ENCODE measurements around the gene FMOD. TPM values are rescaled to one million over a fixed set of nuclear protein-coding genes. Genes with fewer than 3 reads are reported as not detected.
A peak's percentile ranks its signal among the peaks of the same experiment; 100 is the strongest.

The FMOD gene
- total RNA-seq, 3 donors from 2014 or later (not counting 1 experiment from before 2014, with no cell fraction given) = not detected

DNA sequence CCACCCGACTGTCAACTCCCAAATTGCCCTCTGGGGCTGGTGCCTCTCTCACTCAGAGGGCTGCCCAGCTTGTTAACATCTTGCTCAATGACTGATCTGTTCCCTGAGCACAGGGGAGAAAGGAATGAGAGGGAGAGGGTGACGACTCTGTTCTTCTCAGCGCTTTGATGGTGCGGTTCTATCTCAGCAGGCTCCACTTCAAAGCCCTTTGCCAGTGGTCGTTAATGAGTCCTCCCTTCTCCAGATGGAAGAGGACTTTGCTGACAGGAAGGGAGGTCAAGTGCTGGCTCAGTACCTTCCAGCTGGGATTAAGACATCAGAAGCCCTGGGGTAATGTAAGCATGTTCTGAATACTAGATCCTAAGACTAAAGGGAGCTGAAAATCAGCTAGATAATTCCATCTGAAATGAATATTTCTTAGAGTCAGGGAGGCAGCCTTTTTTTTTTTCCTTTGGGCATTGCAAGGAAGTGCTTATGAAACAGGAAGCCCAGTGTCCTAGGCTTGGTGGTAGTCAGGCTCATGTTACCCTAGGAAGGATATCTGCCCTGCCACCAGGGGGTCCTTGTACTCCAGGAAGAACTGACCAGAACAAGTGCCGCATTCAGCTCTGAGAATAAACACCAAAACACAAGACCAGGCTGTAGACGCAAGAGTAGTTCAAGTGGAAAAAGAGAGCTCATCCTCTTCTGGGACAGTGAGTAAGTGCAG, 4.7 kb downstream of the FMOD start:
- Mint-ChIP-seq H3K36me3 (no peaks in the 10 kb centered on the region), H3K27me3 (ENCODE audit: low read depth in 2 of 2) (peaks cover 50 to 60% of the 10 kb centered on the region in 2 donors), H3K4me3 (no peak overlapping the region), H3K9me3 (no peaks in the 10 kb centered on the region), H3K27ac (no peak overlapping the region), H3K4me1 (peaks cover 9 to 17% of the 10 kb centered on the region in 2 donors)
- Histone ChIP-seq H3K4me3 (ENCODE audit: low read length) (no peak overlapping the region), H3K27me3 (ENCODE audit: control insufficient read depth, insufficient read depth, low read length) (peaks cover 7% of the 10 kb centered on the region), H3K4me1 (ENCODE audit: control insufficient read depth, insufficient read depth, low read length) (peaks cover 8% of the 10 kb centered on the region), H3K27ac (ENCODE audit: low read length) (no peak overlapping the region), H3K36me3 (ENCODE audit: control insufficient read depth, insufficient read depth, low read length) (no peaks in the 10 kb centered on the region), H3K9me3 (ENCODE audit: control insufficient read depth, insufficient read depth, low read length) (no peaks in the 10 kb centered on the region)
- ATAC-seq (no peak), DNase-seq (no peak)
- TF ChIP-seq, protein P1, sequence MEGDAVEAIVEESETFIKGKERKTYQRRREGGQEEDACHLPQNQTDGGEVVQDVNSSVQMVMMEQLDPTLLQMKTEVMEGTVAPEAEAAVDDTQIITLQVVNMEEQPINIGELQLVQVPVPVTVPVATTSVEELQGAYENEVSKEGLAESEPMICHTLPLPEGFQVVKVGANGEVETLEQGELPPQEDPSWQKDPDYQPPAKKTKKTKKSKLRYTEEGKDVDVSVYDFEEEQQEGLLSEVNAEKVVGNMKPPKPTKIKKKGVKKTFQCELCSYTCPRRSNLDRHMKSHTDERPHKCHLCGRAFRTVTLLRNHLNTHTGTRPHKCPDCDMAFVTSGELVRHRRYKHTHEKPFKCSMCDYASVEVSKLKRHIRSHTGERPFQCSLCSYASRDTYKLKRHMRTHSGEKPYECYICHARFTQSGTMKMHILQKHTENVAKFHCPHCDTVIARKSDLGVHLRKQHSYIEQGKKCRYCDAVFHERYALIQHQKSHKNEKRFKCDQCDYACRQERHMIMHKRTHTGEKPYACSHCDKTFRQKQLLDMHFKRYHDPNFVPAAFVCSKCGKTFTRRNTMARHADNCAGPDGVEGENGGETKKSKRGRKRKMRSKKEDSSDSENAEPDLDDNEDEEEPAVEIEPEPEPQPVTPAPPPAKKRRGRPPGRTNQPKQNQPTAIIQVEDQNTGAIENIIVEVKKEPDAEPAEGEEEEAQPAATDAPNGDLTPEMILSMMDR (IDR thresholded peaks at IDR 0.05) = no peak
- WGBS (ENCODE audit: insufficient coverage) = 76% methylated on average over 7 of the region's 7 CpGs
- intact Hi-C loops (cut with micrococcal nuclease) = no loop called here

DNA sequence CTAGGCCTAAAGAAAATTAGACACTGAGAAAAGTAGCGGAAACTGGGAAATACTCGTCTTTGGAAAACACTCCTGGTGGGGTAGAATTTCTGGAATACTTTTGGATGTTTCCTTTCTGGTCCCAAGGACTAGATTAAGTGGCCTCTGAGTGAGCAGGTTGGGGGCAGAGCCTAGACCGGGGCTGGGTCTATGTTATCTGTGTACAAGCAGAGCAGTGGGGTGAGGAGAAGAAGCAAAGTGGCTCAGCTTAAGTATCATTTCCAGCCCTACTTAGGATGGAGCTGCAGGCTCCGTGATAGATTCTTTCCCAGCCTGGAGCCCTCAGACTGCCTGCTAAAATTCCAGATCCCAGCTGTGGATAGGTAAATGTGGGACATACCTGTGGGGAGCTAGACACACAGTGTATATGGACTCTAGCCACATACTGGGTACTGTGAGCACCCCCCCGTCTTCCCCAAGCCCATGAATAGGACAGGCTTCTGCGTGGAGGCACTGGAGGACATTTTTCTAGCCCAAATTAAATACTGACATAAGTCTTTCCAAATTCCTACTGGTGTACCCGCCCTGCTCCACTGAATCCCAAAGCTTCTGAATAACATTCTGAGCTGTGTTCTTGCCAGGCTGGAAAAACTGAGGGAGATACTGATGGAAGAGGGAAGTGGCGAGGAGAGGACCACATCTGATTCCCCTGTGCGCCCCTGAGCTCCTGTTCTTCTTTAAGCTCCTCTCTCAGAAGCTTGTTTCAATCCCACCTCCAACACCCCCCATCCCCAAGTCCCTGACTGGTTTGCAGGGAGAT, 6.8 kb downstream of the FMOD start:
- intact Hi-C loops (cut with micrococcal nuclease) = no loop called here

DNA sequence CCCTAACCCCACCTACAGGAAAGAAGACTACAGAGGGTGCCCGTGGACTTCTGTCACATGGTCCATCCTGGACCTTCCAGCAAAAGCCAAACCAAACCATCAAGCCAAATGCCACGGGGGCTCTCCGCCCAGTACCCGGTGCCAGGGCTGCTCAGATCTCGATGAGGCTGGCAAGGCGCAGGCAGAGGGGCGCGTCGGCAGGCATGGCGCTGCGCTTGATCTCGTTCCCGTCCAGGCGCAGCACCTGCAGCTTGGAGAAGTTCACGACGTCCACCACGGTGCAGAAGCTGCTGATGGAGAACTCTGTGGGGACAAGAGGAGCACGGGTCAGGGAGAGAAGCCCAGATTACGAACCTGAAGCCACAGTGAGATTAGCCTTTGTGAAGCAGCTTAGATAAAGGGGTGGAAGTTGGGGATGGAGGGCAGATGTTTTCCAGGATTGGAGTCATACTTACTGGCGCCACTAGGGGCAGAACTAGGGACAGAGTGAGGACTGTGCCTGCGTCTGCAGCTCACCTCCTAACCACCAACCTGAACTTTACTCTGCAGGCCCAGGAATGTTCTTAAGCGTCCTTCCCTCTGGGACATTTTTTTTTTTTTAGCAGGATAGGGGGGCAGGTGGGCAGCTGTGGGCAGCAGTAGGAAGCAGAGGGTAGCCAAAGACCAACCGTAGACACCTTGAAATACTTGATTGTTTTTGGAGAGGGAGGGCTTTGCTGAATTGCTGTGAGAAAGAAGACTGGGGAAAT, 8.6 kb downstream of the FMOD start:
- Histone ChIP-seq H3K36me3 (ENCODE audit: control insufficient read depth, insufficient read depth, low read length) (no peaks in the 10 kb centered on the region), H3K4me3 (ENCODE audit: low read length) (no peak overlapping the region), H3K27me3 (ENCODE audit: control insufficient read depth, insufficient read depth, low read length) (peaks cover 7% of the 10 kb centered on the region), H3K9me3 (ENCODE audit: control insufficient read depth, insufficient read depth, low read length) (no peaks in the 10 kb centered on the region), H3K4me1 (ENCODE audit: control insufficient read depth, insufficient read depth, low read length) (peaks cover 6% of the 10 kb centered on the region), H3K27ac (ENCODE audit: low read length) (no peak overlapping the region)
- WGBS (ENCODE audit: insufficient coverage) = 58% methylated on average over 23 of the region's 23 CpGs
- Mint-ChIP-seq H3K27me3 (ENCODE audit: low read depth in 2 of 2) (peaks cover 36 to 39% of the 10 kb centered on the region in 2 donors), H3K27ac (no peak overlapping the region), H3K9me3 (no peaks in the 10 kb centered on the region), H3K36me3 (no peaks in the 10 kb centered on the region), H3K4me3 (no peak overlapping the region), H3K4me1 (peaks cover 11 to 16% of the 10 kb centered on the region in 2 donors)
- ATAC-seq = peak in 2 of 3 donors; percentile 64 to 70
- intact Hi-C loops (cut with micrococcal nuclease) = no loop called here
- peak in 1 of 2 donors; percentile 70 for DNase-seq
- TF ChIP-seq, protein P1 (IDR thresholded peaks at IDR 0.05) = peak; percentile 70

More for the DNA sequence above, 6.8 kb downstream of the FMOD start:
- TF ChIP-seq, protein P1 (IDR thresholded peaks at IDR 0.05) = no peak
- Histone ChIP-seq H3K36me3 (ENCODE audit: control insufficient read depth, insufficient read depth, low read length) (no peaks in the 10 kb centered on the region), H3K27me3 (ENCODE audit: control insufficient read depth, insufficient read depth, low read length) (peaks cover 7% of the 10 kb centered on the region), H3K27ac (ENCODE audit: low read length) (no peak overlapping the region), H3K9me3 (ENCODE audit: control insufficient read depth, insufficient read depth, low read length) (no peaks in the 10 kb centered on the region), H3K4me3 (ENCODE audit: low read length) (no peak overlapping the region), H3K4me1 (ENCODE audit: control insufficient read depth, insufficient read depth, low read length) (peaks cover 3% of the 10 kb centered on the region)
- H3K4me1 Mint-ChIP-seq = peaks cover 5 to 16% of the 10 kb centered on the region in 2 donors
- H3K27ac Mint-ChIP-seq = no peak overlapping the region
- no peaks in the 10 kb centered on the region for H3K36me3 Mint-ChIP-seq
- H3K9me3 Mint-ChIP-seq = no peaks in the 10 kb centered on the region
- ATAC-seq (no peak), DNase-seq (no peak)
- H3K27me3 Mint-ChIP-seq (ENCODE audit: low read depth in 2 of 2) = peaks cover 42 to 49% of the 10 kb centered on the region in 2 donors
- no peak overlapping the region for H3K4me3 Mint-ChIP-seq
- WGBS (ENCODE audit: insufficient coverage) = 86% methylated on average over 7 of the region's 9 CpGs
